GM12891 (cell line): Measurements from ENCODE around the gene ANKRD29.

Experiments used
- POLR2A ChIP-seq: IDR thresholded peaks from 2 replicates; pipeline ENCODE4 v1.6.1; 2011; ENCODE audit warnings: low read depth, low read length, control low read depth
- POLR2AphosphoS5 ChIP-seq: IDR thresholded peaks from 2 replicates; pipeline ENCODE4 v1.6.1; 2011; ENCODE audit warnings: low read depth, low read length, control low read depth
- SPI1 ChIP-seq: IDR thresholded peaks from 2 replicates; pipeline ENCODE4 v1.6.1; 2011; ENCODE audit warnings: low read depth, low read length, control low read depth
- TAF1 ChIP-seq: IDR thresholded peaks from 2 replicates; pipeline ENCODE4 v1.6.1; 2011; ENCODE audit warnings: low read depth, low read length, control low read depth

- no peak for TF ChIP-seq POLR2A
- TF ChIP-seq POLR2AphosphoS5: no peak
- TF ChIP-seq SPI1: no peak
- TF ChIP-seq TAF1: no peak
These were observed 10.5 kb downstream of the ANKRD29 start for GRCh38 chr18:23652232-23652631.
